NCI-H82 (cell line): Measurements from ENCODE around the gene TMEM17.
"Not testable (repeated sequence)": the region's sequence is repeated elsewhere in the genome, so short reads cannot be mapped to it uniquely, and the experiment has no call there.

ENCODE experiments used
- DNase-seq: peaks from one replicate; lab custom pipeline; 2025; lab: John Stamatoyannopoulos, UW

TMEM17 gene

GRCh38 chr2:62505750-62506420 lies at the start of gene TMEM17:
Gene TMEM17 (minus strand): TSS chr2:62506195. CDS start chr2:62506129, 66 bp downstream.
- DNase-seq, result peak; percentile 84

GRCh38 chr2:62554440-62554839 lies 48.4 kb upstream of the TMEM17 start:
- DNase-seq, result peak; percentile 38

- no peak for DNase-seq
These were observed 44.5 kb upstream of the TMEM17 start for GRCh38 chr2:62550461-62550860.

DNA sequence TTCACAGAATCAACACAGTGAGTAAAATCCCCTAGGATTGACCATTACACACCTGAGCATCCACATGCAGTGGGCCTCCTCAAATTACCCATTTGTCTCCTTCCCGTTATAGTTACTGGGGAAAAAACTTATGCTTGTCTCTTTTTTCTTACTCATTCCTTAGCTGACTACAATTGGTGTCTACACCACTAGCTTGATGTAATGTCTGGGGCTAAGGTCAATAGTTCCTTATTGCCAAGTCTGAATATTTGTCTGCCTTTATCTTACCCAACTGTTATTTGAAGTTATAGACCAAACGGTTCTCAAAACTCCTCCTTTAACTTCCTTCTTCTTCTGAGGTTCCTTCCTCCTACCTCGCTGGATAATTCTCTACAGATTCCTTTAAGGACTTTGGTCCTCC lies 41.9 kb upstream of the TMEM17 start:
- DNase-seq, result no peak

DNA sequence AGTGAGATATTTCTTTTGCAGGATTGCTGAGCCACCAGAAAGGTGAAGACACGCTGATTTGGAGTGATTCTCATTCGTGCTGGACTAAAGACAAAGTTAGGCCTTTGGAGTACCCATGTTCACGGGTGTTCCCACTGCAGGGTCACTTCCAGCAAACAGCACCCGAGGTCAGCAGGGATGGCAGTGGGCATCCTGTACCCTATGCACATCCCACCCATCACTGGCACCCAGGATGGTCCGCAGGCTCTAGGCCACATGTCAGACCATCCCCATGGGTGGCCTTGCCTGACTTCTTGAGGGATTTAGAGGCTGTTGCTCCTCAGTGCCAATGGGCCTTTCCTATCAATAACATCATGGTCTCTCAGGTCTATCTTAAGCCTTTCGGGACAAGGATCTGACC lies 39.3 kb upstream of the TMEM17 start:
- DNase-seq, result no peak

GRCh38 chr2:62540408-62541168 lies 34.6 kb upstream of the TMEM17 start:
- DNase-seq, result no peak

GRCh38 chr2:62539606-62540407 lies 33.8 kb upstream of the TMEM17 start:
- DNase-seq, result no peak

DNA sequence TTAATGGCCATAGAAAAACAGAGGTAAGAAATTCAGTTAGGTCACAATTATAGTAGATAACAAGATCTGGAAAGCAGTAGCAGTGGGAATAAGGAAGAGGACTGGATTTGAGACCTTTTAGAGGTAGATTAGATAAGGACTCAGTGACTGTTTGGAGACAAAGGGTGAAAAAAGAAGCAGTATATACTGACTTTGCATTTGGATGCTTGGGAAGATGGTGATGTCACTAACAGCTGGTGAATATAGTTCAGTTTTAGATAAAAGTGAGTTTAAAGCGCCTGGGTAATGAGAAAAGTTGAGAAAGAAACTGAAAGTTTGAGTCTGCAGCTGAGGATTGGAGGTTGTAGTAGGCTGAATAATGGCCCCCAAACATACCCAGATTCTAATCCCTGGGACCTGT lies 32.8 kb upstream of the TMEM17 start:
- DNase-seq, result no peak

DNA sequence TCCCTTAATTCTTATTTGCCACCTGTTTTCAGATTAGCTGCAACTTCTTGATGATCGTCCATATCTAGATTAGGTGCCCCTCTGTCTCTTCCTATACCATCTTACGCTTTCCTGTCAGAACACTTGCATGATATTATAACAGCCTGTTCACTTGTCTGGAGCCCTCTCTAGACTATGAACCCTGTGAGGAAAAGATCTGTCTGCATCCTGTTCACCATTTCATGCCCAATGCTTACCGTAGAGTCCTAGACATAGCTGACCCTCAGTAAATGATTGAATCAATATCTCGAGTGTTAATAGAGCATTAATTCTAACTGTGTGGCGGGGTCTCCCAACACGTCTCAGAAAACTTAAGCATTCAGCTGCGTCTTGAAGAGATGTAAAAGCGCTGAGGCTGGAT lies 31.8 kb upstream of the TMEM17 start:
- DNase-seq, result no peak

GRCh38 chr2:62536873-62537547 lies 31.0 kb upstream of the TMEM17 start:
- no peak for DNase-seq

DNA sequence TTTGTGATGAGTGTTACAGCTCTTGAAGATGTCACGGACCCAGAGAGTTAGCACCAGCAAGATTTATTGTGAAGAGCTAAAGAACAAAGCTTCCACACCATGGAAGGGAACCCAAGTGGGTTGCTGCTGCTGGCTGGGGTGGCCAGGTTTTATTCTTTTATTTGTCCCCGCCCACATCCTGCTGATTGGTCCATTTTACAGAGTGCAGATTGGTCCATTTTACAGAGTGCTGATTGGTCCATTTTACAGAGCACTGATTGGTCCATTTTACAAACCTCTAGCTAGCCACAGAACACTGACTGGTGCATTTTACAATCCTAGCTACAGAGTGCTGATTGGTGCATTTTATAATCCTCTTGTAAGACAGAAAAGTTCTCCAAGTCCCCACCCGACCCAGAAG lies 29.5 kb upstream of the TMEM17 start:
- not testable (repeated sequence) for DNase-seq

DNA sequence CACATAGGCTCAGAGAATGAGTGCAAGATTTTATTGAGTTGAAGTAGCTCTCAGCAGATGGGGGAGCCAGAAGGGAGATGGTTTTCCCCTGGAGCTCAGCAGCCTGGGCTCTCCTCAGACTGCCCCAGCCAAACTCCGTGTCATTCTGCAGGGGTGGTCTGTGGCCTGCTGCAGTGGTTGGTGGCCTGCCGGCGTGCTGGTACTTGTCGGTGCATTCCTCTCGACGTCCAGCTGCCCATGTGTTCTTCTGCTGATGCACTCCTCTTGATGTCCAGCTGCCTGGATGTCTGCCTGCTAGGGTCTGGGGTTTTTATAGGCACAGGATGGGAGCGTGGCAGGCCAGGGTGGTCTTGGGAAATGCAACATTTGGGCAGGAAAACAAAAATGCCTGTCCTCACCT lies 25.6 kb upstream of the TMEM17 start:
- DNase-seq, result no peak

GRCh38 chr2:62529758-62530157 lies 23.8 kb upstream of the TMEM17 start:
- no peak for DNase-seq

DNA sequence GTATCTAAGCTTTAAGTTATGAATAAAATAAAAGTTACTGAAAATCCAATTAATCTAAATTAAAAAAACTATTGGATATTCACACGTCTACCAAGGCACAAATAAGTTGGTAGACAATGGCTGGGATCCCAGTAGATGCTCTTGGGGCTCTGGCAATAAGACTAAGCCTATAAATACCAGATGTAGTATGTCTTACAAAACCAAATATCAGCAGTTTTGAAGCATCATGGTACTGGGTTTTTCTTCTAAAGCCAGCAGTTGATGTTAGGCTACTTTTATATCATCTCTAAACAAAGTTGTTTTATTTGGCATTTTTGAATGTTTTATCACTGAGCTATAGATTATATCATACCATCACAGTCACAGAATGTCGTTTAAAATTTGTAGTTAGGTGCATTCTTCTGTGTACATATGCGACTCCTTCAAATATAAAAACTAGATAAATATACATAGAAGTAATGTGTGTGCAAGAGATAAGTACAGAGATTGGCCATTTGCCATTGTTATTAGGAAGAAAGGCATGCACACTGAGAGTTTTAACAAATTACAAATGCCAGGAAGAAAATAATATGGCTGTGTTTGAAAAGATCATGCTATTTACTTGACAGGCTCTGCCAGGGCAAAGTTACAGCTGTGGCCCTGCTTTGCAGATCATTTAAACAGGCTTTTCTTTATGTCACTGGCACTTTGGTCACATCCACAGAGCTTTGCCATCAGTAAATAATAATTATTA lies 21.6 kb upstream of the TMEM17 start:
- DNase-seq, result no peak

DNA sequence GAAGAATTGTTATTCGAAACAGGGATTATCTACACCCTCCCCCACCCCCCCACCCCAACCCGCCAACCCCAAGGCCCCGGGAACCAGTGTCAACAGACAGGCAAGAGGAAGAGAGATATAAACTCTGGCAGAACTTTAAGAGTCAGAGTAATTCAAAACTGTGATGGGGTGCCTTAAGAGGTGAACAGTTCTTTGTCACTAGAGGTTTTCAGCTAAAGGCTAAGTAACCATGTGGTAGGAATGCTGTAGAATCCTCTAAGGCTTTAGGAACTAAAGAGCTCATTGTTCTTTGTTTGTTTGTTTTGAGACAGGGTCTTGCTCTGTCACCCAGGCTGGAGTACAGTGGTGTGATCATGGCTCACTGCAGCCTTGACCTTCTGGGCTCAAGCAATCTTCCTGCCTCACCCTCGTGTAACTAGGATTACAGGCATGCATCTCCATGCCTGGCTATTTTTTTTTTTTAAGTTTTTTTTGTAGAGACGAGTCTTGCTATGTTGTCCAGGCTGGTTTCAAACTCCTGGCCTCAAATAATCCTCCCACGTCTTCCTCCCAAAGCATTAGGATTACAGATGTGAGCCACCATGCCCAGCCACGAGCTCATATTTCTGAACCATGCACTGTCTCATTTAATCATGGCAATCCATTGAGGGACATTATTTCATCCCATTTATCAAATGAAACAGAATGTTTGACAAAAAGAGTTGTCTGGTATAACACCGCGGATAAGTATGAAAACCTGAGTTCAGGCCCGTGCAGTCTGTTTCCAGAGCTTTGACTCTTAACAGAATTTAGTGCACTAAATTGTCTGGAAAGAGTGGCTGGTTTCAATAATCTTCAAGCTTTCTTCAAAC lies 20.8 kb upstream of the TMEM17 start:
- no peak for DNase-seq

DNA sequence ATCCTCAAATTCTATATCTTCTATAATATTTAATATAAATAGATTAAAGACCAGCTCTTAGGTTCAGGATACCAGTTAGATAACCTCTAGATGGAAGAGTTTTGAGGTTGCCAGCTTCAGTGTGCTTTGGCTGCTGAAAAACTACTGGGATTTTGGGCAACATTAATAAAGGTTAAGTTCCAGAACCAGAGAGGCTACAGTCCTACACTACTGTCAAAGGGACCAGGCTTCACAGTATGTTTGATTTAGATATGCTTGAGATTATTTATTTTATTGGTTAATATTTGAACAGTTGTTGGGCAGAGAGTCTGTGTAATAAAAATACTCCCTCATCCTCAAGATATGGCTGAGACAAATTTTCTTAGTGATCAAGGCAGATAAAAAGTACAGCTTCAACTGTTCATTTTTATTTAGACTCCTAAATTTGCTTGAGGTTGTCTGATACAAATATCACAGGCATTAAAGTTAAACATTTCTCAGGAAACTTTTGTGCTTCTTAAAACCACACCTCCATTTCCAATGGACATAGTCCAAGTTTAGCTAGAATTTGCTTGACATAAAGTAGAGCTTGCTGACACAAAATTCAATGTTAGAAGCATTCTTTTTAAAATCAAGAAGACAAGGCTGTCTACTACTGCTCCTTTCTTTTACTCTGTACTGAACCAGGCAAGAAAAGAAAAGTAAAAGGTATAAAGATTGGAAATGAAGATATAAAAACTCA lies 19.7 kb upstream of the TMEM17 start:
- no peak for DNase-seq

DNA sequence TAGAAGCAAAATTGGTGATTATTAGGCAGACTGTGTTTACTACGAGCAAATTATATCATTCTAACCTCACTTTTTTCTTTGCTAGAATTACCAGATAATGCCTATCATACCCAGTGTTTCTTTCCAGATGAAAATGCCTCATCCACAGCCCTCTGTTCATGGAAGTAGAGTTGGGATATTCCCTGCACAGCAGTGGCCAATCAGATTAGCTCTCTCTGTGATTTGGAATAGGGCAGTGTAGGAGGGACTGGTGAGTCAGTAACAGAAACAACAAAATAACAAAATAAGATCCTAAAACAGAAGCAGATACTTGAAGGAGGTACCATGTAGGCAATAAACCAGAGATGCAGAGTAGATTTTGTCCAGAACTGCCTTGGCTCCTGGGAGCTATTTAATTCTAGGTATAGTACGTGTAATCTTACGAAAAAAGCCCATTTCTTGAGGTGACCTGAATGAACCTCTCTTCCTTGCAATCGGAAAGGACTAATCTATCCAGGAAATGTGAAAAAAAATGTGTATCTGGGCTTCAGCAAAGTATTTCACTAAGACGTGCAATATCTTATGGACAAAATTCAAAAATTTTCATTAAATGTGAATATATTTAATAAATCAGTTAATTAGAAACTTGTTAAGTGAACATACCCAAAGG lies 18.4 kb upstream of the TMEM17 start:
- no peak for DNase-seq

GRCh38 chr2:62521061-62521460 lies 15.1 kb upstream of the TMEM17 start:
- not testable (repeated sequence) for DNase-seq

DNA sequence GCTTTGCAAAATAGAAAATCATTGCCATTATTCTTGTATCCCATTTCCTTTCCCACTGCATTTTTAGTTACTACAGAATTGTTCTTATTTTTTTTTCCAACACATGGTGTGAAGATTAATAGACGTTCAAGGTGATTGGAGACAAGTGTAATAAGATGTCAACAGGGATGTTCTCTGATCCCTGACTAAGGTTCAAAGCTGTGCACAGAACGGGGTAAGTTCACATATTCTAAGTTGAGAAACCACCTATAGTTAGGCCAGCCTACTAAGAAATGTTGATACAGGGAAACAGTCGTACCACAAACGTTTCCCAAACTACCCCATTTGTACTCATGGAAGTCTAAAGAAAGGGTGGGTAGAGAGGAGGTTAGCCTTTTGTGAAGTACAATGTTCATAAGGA lies 6.4 kb upstream of the TMEM17 start:
- no peak for DNase-seq
